Putamen (tissue), 1 donor: ENCODE results near the gene ATP13A4.

Experiments used
- DNase-seq: peaks from one replicate; pipeline ENCODE4 v3.0.0-alpha.2; 2016; ENCODE audit warnings: low spot score

Gene ATP13A4

GRCh38 chr3:193499136-193499770, 55.4 kb downstream of the ATP13A4 start:
- DNase-seq, result no peak

- no peak for DNase-seq
Observed at GRCh38 chr3:193498215-193498614, 56.5 kb downstream of the ATP13A4 start.

- DNase-seq, result no peak
Observed at GRCh38 chr3:193496658-193497057, 58.0 kb downstream of the ATP13A4 start.

GRCh38 chr3:193491026-193491425, 63.7 kb downstream of the ATP13A4 start:
- no peak for DNase-seq

GRCh38 chr3:193490580-193490979, 64.1 kb downstream of the ATP13A4 start:
- no peak for DNase-seq

GRCh38 chr3:193489949-193490348, 64.7 kb downstream of the ATP13A4 start:
- DNase-seq, result no peak

- DNase-seq, result no peak
Observed at GRCh38 chr3:193488741-193489140, 66.0 kb downstream of the ATP13A4 start.

- DNase-seq, result no peak
Observed at GRCh38 chr3:193483988-193484539, 70.6 kb downstream of the ATP13A4 start.

- no peak for DNase-seq
Observed at GRCh38 chr3:193481436-193481835, 73.3 kb downstream of the ATP13A4 start.

GRCh38 chr3:193474446-193474845, 80.2 kb downstream of the ATP13A4 start:
- DNase-seq, result no peak

- peak; percentile 67 for DNase-seq
Observed at GRCh38 chr3:193470710-193471109, 84.0 kb downstream of the ATP13A4 start.

- DNase-seq, result no peak
Observed at GRCh38 chr3:193465992-193466608, 88.6 kb downstream of the ATP13A4 start.

- no peak for DNase-seq
Observed at GRCh38 chr3:193464889-193465288, 89.8 kb downstream of the ATP13A4 start.

GRCh38 chr3:193457526-193457925, 97.2 kb downstream of the ATP13A4 start:
- DNase-seq, result no peak

- DNase-seq, result no peak
Observed at GRCh38 chr3:193452338-193452737, 102.4 kb downstream of the ATP13A4 start.

- DNase-seq, result no peak
Observed at GRCh38 chr3:193451902-193452301, 102.8 kb downstream of the ATP13A4 start.

GRCh38 chr3:193446965-193447602, 107.6 kb downstream of the ATP13A4 start:
- DNase-seq, result no peak

GRCh38 chr3:193439423-193439822, 115.3 kb downstream of the ATP13A4 start:
- no peak for DNase-seq

GRCh38 chr3:193418576-193419373, 135.9 kb downstream of the ATP13A4 start:
- DNase-seq, result no peak

- DNase-seq, result no peak
Observed at GRCh38 chr3:193416629-193417028, 138.1 kb downstream of the ATP13A4 start.

GRCh38 chr3:193407688-193408087, 147.0 kb downstream of the ATP13A4 start:
- no peak for DNase-seq

GRCh38 chr3:193407112-193407511, 147.6 kb downstream of the ATP13A4 start:
- no peak for DNase-seq
